ENCODE results near the gene MAMLD1. TPM values are rescaled to one million over a fixed set of nuclear protein-coding genes. Genes with fewer than 3 reads are reported as not detected.

Gene MAMLD1
- total RNA-seq, 1 experiment from 2014 or later, result 3.2 TPM

- POLR2A ChIA-PET (ENCODE audit: low non-redundant PET), result no interaction called here
- no peak for TF ChIP-seq CTCF (conservative IDR thresholded peaks at IDR 0.05; ENCODE audit: low read depth, low read length)
- no peak for TF ChIP-seq EZH2 (IDR thresholded peaks at IDR 0.05; ENCODE audit: borderline replicate concordance, low read depth, low read length, poor library complexity, severe bottlenecking)
- Histone ChIP-seq H3K9me3 (ENCODE audit: low read depth, low read length, poor library complexity, severe bottlenecking) (no peaks in the 10 kb centered on the region), H3K4me3 (ENCODE audit: low read depth, low read length, poor library complexity, severe bottlenecking) (no peak overlapping the region), H3K4me1 (ENCODE audit: insufficient read depth, low read length, poor library complexity, severe bottlenecking) (no peaks in the 10 kb centered on the region), H3K27me3 (replicated peaks; ENCODE audit: insufficient read depth, low read depth, low read length, poor library complexity) (no peaks in the 10 kb centered on the region), H3K36me3 (ENCODE audit: insufficient read depth, low read length, poor library complexity, severe bottlenecking) (no peaks in the 10 kb centered on the region), H3K27ac (ENCODE audit: low read depth, low read length, poor library complexity, severe bottlenecking) (no peak overlapping the region)
- DNase-seq (ENCODE audit: low spot score), result no peak
- CTCF ChIA-PET, result no interaction called here
- intact Hi-C loops (cut with micrococcal nuclease; ENCODE audit: unreplicated experiment), result no loop called here
- BruUV-seq (replicated peaks), result no TSS peak
Observed at GRCh38 chrX:150508018-150508417, 144.9 kb downstream of the MAMLD1 start.

- intact Hi-C loops (cut with micrococcal nuclease; ENCODE audit: unreplicated experiment), result no loop called here
- no peak for DNase-seq (ENCODE audit: low spot score)
- no peaks in the 10 kb centered on the region for H3K27me3 ChIP-seq (replicated peaks; ENCODE audit: insufficient read depth, low read depth, low read length, poor library complexity)
- no peak for TF ChIP-seq CTCF (conservative IDR thresholded peaks at IDR 0.05; ENCODE audit: low read depth, low read length)
- no peak for TF ChIP-seq EZH2 (IDR thresholded peaks at IDR 0.05; ENCODE audit: borderline replicate concordance, low read depth, low read length, poor library complexity, severe bottlenecking)
- no peak overlapping the region for H3K27ac ChIP-seq (ENCODE audit: low read depth, low read length, poor library complexity, severe bottlenecking)
- POLR2A ChIA-PET (ENCODE audit: low non-redundant PET), result no interaction called here
- CTCF ChIA-PET, result no interaction called here
- no peak overlapping the region for H3K4me3 ChIP-seq (ENCODE audit: low read depth, low read length, poor library complexity, severe bottlenecking)
- no peaks in the 10 kb centered on the region for H3K4me1 ChIP-seq (ENCODE audit: insufficient read depth, low read length, poor library complexity, severe bottlenecking)
- no peaks in the 10 kb centered on the region for H3K36me3 ChIP-seq (ENCODE audit: insufficient read depth, low read length, poor library complexity, severe bottlenecking)
- no peaks in the 10 kb centered on the region for H3K9me3 ChIP-seq (ENCODE audit: low read depth, low read length, poor library complexity, severe bottlenecking)
- no TSS peak for BruUV-seq (replicated peaks)
Observed at GRCh38 chrX:150508451-150509367, 145.6 kb downstream of the MAMLD1 start.

GRCh38 chrX:150509703-150510102, 146.6 kb downstream of the MAMLD1 start:
- ChIA-PET CTCF (no interaction called here), POLR2A (ENCODE audit: low non-redundant PET) (no interaction called here)
- no peaks in the 10 kb centered on the region for H3K36me3 ChIP-seq (ENCODE audit: insufficient read depth, low read length, poor library complexity, severe bottlenecking)
- H3K4me3 ChIP-seq (ENCODE audit: low read depth, low read length, poor library complexity, severe bottlenecking), result no peak overlapping the region
- no peak overlapping the region for H3K27ac ChIP-seq (ENCODE audit: low read depth, low read length, poor library complexity, severe bottlenecking)
- H3K9me3 ChIP-seq (ENCODE audit: low read depth, low read length, poor library complexity, severe bottlenecking), result no peaks in the 10 kb centered on the region
- no peak for DNase-seq (ENCODE audit: low spot score)
- no peaks in the 10 kb centered on the region for H3K27me3 ChIP-seq (replicated peaks; ENCODE audit: insufficient read depth, low read depth, low read length, poor library complexity)
- H3K4me1 ChIP-seq (ENCODE audit: insufficient read depth, low read length, poor library complexity, severe bottlenecking), result no peaks in the 10 kb centered on the region
- intact Hi-C loops (cut with micrococcal nuclease; ENCODE audit: unreplicated experiment), result no loop called here
- no TSS peak for BruUV-seq (replicated peaks)
- TF ChIP-seq EZH2 (IDR thresholded peaks at IDR 0.05; ENCODE audit: borderline replicate concordance, low read depth, low read length, poor library complexity, severe bottlenecking) (no peak), CTCF (conservative IDR thresholded peaks at IDR 0.05; ENCODE audit: low read depth, low read length) (no peak)
